GM12874 (cell line): ENCODE results near the gene TRIM6.

Experiments used
- TF ChIP-seq, protein P1 (sequence below): IDR thresholded peaks from 2 replicates; pipeline ENCODE4 v1.5.1; 2011; ENCODE audit warnings: low read depth, mild to moderate bottlenecking, control low read depth, low read length, moderate library complexity; ENCODE audit not compliant: insufficient read depth

The TRIM6 gene

DNA sequence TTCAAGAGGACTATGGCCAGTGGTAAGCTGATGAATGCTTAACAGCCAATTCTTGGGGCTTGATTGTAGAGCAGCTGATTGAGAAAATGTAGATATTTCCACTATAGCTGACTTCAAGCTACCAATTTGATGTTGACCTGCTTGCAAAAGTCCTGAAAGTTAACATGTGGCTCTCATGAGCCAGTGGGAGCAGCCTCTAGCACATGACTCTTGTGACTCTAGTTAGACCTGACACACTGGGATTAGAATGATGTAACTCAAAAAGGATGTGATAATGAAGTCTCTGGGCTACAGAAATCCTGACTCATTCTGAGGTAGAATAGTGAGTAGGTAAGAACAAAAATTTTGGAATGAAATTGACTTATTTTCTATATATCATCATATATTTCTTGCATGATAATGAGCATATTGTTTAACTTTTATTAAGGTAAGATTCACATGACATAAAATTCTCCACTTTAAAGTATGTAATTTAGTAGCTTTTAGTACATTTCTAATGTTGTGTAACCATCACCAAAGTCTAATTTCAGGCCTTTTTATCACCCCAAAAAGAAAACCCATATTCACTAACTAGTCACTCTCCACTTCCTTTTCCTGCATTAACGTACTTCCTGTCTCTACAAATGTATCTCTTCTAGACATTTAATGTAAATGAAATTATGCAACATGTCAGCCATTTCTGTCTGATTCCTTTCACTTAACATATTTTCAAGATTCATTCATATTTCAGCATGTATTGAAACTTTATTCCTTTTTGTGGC is 32.0 kb upstream of the TRIM6 start:
- TF ChIP-seq, protein P1, sequence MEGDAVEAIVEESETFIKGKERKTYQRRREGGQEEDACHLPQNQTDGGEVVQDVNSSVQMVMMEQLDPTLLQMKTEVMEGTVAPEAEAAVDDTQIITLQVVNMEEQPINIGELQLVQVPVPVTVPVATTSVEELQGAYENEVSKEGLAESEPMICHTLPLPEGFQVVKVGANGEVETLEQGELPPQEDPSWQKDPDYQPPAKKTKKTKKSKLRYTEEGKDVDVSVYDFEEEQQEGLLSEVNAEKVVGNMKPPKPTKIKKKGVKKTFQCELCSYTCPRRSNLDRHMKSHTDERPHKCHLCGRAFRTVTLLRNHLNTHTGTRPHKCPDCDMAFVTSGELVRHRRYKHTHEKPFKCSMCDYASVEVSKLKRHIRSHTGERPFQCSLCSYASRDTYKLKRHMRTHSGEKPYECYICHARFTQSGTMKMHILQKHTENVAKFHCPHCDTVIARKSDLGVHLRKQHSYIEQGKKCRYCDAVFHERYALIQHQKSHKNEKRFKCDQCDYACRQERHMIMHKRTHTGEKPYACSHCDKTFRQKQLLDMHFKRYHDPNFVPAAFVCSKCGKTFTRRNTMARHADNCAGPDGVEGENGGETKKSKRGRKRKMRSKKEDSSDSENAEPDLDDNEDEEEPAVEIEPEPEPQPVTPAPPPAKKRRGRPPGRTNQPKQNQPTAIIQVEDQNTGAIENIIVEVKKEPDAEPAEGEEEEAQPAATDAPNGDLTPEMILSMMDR: no peak

DNA sequence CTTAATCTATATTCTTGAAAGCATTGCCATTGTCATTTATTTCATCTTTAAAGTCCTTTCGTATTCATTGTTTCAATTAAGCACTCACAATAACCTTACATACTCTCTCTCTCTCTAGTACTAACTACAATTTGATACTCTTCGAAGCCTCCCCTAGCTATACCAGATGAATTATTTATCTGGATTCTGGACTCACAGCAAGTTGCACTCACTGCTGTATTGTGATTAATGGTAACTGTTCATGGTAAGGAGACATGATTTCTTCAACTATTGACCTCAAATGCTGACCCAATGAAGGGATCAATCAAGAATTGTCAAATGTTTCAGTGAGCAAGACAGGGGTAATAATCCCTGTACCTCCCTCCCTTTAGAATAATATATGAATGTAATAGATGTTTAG is 21.8 kb upstream of the TRIM6 start:
- TF ChIP-seq, protein P1: no peak

DNA sequence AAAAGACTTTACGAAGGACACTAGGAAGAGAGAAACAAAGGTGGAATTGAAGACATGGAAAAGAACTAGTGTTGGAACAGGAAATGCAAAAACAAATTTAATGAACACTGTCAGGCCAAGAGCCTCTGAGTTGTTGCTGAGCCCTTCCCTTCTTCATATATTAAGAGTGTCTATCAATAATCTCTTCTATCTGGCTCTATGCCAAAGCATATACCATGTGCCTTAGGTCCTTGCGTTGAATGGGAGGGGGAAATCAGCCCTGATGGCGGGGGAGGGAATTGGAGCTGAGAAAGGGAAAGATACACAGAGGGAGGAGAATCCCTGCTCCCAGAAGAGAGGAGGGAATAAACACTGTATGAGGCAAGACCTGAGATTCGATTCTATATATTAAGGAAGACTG is 21.3 kb upstream of the TRIM6 start:
- TF ChIP-seq, protein P1: no peak

DNA sequence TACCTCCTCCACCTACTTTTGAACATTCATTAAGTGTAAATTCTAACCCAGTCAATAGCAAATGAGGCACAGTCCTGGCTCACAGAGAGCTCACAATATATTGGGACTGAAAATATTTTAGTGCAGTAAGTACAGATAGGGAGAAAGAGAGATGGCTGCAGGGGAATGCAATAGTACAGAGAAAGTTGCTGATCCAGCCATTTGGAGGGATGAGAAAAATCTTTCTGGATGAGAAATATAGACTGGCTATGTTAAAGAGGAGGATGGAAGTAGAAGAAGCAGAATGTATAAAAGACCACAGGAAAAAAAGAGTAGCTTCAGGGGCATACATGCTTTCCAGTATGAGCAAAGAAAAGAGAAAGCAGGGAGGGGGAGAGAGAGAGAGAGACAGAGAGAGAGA is 19.3 kb upstream of the TRIM6 start:
- TF ChIP-seq, protein P1: no peak

DNA sequence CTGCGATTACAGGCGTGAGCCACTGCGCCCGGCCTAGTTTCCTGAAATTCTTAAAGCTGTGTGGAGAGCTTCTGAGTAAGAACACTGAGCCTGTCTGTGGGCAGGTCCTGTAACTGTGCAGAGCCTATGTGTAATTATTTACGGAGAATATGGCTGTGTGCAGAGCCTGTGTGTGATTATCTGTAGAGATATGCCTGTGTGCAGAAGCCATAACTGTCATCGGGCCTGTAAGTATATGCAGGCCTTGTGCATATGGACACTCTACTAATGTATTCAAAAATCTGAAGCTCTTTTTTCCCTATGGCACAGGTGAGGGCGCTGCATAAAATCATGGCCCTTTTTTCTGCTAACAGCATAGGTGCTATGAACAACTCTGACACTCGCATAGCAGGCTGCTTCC is 15.9 kb upstream of the TRIM6 start, which contains the start of gene OR52B6:
Gene OR52B6, plus strand, starts transcription at position 301 of the 400 bp plus-strand sequence. Its CDS starts 0 bp downstream, at position 301.
- TF ChIP-seq, protein P1: no peak

DNA sequence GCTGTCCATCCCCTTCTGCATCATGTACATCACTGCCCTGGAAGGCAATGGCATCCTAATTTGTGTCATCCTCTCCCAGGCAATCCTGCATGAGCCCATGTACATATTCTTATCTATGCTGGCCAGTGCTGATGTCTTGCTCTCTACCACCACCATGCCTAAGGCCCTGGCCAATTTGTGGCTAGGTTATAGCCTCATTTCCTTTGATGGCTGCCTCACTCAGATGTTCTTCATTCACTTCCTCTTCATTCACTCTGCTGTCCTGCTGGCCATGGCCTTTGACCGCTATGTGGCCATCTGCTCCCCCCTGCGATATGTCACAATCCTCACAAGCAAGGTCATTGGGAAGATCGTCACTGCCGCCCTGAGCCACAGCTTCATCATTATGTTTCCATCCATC is 15.4 kb upstream of the TRIM6 start:
- TF ChIP-seq, protein P1: no peak

DNA sequence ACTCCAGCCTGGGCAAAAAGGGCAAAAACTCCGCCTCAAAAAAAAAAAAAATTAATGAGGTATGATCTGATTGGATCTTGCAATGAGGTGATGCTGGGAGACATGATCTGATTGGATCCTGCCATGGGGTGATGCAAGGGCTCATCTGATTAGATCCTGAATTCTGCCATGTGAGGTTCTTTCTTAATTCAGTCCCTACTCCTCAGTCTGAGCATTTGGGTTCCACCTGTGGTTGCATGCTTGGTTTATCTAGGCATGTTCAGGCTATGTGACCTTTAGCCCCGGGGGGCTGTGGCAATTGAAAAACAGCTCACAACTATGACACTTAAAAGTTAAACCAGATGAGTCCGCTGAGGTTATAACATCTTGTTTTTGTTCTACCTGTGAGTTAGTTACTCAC is 4.8 kb upstream of the TRIM6 start:
- TF ChIP-seq, protein P1: no peak
